Measurements from ENCODE around the gene TNPO1.

DNA sequence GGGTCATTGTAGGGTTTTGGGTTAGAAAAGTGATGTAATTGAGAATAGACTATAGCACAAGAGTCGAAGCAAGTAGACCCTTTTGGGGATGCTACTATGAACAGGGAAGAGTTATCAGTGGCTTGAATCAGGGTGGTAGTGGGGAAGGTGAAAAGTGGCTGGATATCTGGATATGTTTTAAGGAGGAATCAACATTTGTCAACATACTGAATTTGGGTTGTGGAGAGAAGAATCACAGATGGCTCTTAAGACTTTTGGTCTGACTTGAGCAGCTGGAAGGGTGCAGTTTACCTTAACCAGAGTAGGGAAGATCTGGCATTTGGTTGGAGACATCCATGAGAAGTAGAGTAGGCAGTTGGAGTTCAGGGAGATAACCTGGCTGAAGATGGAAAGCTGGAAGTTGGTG, 100.9 kb downstream of the TNPO1 start:
- no peak for TF ChIP-seq CTCF (IDR thresholded peaks at IDR 0.05)
- no peak for TF ChIP-seq ZFX (IDR thresholded peaks at IDR 0.05; ENCODE audit: borderline replicate concordance)

Measured in 22Rv1 (cell line).